Measurements from ENCODE around the gene SLC22A23. TPM values are rescaled to one million over a fixed set of nuclear protein-coding genes. Genes with fewer than 3 reads are reported as not detected.
"Not testable (repeated sequence)": the region's sequence is repeated elsewhere in the genome, so short reads cannot be mapped to it uniquely, and the experiment has no call there.

SLC22A23 gene
- total RNA-seq, 3 donors from 2014 or later: 61.5 to 160 (median 74.7) TPM

DNA sequence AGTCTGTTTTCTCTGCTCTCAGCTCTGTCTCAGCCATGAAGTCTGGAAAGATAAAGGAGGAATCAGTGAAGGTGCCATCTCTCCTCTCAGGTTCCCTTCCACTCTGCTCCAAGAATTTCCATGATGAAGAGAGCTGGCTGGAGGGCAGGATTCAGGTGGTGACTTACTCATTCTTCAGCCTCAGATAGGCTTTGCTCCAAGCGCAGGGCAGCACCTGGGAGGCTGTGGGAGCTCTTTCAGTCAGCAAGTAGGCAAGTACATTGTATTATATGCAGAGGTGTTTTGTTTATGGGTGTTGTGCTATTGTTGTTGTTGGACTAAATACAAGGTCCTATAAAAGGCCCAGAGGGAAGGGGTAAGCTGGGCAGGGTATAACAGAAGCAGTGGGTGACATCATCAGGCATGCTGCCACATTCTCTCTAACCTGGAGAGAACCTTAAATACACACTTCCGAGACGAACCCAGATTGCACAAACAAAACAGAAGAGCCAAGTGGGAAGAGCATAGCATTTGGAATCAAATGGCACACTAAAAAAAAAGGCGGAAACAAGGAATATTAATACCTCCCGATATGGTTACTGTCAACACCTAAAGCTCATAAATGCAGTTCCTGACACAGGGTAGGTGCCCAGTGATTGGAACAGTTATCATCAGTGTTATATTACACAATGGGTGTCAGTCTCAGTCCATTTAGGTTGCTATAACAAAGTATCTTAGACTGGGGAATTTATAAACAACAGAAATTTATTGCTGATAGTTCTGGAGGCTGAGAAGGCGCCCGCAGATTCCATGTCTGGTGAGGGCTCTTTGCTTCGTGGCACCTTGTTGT lies 212.6 kb downstream of the SLC22A23 start:
- no peak for DNase-seq
- Histone ChIP-seq H3K36me3 (ENCODE audit: low read depth) (no peaks in the 10 kb centered on the region), H3K4me3 (no peak overlapping the region), H3K4me1 (ENCODE audit: low read depth) (no peaks in the 10 kb centered on the region), H3K9me3 (no peaks in the 10 kb centered on the region)
- ATAC-seq: no peak
- TF ChIP-seq, protein P1, sequence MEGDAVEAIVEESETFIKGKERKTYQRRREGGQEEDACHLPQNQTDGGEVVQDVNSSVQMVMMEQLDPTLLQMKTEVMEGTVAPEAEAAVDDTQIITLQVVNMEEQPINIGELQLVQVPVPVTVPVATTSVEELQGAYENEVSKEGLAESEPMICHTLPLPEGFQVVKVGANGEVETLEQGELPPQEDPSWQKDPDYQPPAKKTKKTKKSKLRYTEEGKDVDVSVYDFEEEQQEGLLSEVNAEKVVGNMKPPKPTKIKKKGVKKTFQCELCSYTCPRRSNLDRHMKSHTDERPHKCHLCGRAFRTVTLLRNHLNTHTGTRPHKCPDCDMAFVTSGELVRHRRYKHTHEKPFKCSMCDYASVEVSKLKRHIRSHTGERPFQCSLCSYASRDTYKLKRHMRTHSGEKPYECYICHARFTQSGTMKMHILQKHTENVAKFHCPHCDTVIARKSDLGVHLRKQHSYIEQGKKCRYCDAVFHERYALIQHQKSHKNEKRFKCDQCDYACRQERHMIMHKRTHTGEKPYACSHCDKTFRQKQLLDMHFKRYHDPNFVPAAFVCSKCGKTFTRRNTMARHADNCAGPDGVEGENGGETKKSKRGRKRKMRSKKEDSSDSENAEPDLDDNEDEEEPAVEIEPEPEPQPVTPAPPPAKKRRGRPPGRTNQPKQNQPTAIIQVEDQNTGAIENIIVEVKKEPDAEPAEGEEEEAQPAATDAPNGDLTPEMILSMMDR (IDR thresholded peaks at IDR 0.05): no peak
- intact Hi-C loops (cut with DNase I, micrococcal nuclease): no loop called here

DNA sequence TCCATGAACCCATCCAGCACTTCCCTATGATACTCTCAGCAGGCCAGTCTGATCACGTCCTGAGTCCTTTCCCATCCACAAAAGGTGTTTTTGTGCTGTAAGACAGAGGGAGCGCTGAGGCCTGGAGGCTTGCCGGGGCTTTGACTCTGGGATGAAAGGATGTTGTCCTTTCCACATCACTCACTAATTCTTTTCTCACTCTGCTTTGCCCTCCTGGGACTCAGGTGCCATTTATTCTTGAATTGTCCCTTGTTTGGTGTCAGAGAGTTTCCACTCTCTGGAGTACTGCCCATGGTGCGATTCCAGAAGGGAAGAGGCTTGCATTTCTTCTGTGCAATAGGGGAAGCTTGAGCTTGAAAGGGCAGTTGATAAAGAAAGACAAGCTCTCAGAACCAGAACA lies 214.1 kb downstream of the SLC22A23 start:
- DNase-seq: no peak
- no peak for ATAC-seq

DNA sequence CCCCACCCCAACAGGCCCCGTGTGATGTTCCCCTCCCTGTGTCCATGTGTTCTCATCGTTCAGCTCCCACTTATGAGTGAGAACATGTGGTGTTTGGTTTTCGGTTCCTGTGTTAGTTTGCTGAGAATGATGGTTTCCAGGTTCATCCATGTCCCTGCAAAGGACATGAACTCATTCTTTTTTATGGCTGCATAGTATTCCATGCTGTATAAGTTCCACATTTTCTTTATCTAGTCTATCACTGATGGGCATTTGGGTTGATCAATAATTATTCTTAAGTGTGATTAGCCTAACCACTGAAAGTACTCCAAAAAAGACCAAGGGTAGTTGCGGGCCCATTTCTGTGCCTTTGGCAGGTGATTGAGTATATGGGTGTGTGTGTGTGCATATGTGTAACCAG lies 215.1 kb downstream of the SLC22A23 start:
- H3K9me3 ChIP-seq; DNase-seq; intact Hi-C loops (cut with DNase I, micrococcal nuclease); H3K4me3 ChIP-seq; ATAC-seq; H3K4me1 ChIP-seq (ENCODE audit: low read depth); H3K36me3 ChIP-seq (ENCODE audit: low read depth): not testable (repeated sequence)

More for the DNA sequence above, 214.1 kb downstream of the SLC22A23 start:
- no peak overlapping the region for H3K4me3 ChIP-seq
- H3K9me3 ChIP-seq: no peaks in the 10 kb centered on the region
- no peaks in the 10 kb centered on the region for H3K4me1 ChIP-seq (ENCODE audit: low read depth)
- no peaks in the 10 kb centered on the region for H3K36me3 ChIP-seq (ENCODE audit: low read depth)
- TF ChIP-seq, protein P1 (IDR thresholded peaks at IDR 0.05): no peak
- intact Hi-C loops (cut with DNase I, micrococcal nuclease): no loop called here

DNA sequence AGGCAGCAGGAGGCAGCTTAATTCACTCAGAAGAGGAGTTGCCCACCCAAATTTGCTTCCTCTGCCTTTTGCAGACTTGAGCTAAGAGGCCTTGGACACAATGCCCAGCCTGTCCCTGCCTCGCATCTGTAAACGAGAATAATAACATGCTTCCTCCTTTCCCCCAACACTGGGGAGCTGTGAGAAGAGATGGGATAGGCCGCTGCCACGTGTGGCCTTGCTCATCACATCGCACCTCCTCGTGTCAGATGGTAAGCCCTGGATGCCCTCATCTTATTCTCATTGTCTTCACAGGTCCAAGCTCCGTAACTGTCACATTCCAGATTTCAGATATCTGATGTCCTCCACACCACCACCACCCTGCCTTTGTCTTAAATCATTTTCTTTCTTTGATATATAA lies 216.3 kb downstream of the SLC22A23 start:
- TF ChIP-seq, protein P1 (IDR thresholded peaks at IDR 0.05): no peak
- intact Hi-C loops (cut with DNase I, micrococcal nuclease): no loop called here
- Histone ChIP-seq H3K4me3 (no peak overlapping the region), H3K36me3 (ENCODE audit: low read depth) (no peaks in the 10 kb centered on the region), H3K9me3 (no peaks in the 10 kb centered on the region), H3K4me1 (ENCODE audit: low read depth) (no peaks in the 10 kb centered on the region)
- DNase-seq: no peak
- no peak for ATAC-seq

DNA sequence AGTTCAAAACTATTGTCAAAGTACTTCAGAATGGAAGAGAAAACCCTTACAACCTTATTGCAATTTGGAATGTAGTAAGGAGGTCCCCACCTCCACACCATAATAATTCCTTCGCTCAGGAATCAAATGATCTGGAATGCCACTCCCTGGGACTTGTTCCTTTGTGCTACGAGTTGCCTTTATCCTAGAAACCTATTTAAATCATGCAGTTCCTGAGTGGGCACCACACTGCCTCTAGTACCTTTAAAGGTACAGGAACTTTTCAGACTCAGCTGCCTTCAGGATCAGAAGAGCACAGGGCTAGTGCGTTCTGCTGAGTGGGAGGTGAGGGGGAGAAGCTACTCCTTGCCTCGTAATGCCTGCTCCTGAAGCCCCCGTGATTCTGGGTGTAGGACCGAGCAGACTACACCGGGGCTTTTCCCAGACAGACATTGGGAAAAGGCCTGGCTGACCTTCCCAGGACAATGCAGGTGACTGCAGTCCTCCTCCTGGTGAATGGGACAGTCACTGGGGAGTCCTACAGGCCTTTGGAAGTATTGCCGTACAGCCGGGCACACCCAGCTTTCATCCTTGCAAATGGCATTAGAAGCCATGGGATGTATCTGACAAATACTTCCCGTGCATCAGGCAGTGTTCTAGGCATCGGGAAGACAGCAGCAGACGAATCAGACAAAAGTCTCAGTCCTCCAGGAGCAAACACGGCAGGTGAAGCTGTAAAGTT lies 217.6 kb downstream of the SLC22A23 start:
- TF ChIP-seq, protein P1 (IDR thresholded peaks at IDR 0.05): no peak
- ATAC-seq: peak; percentile 56
- Histone ChIP-seq H3K4me1 (ENCODE audit: low read depth) (no peaks in the 10 kb centered on the region), H3K4me3 (no peak overlapping the region), H3K36me3 (ENCODE audit: low read depth) (no peaks in the 10 kb centered on the region), H3K9me3 (no peaks in the 10 kb centered on the region)
- intact Hi-C loops (cut with DNase I, micrococcal nuclease): no loop called here
- no peak for DNase-seq

Data from mucosa of descending colon (tissue), 3 donors.